DOHH2 (cell line): ENCODE measurements around the gene FRAS1.

ENCODE experiments used
- H3F3A ChIP-seq: fragments of 200-600 bp; sonication (generic), shearing (Covaris generic); 2 replicates; pipeline ENCODE4 v1.6.0; 2016; ENCODE audit warnings: antibody characterized with exemption, mild to moderate bottlenecking; ENCODE audit not compliant: control insufficient read depth, insufficient read depth
- H3K27ac ChIP-seq: fragments of 200-600 bp; sonication (generic); 2 replicates; pipeline ENCODE4 v1.5.1; 2014; ENCODE audit warnings: low read depth, mild to moderate bottlenecking, low read length, moderate library complexity
- H3K27me3 ChIP-seq: fragments of 200-600 bp; sonication (generic); 2 replicates; pipeline ENCODE4 v1.6.1; 2014; ENCODE audit warnings: mild to moderate bottlenecking, low read length, mixed read lengths; ENCODE audit not compliant: control insufficient read depth
- H3K36me3 ChIP-seq: fragments of 200-600 bp; sonication (generic); 2 replicates; pipeline ENCODE4 v1.6.1; 2014; ENCODE audit warnings: mild to moderate bottlenecking, low read length, moderate library complexity, mixed read lengths; ENCODE audit not compliant: control insufficient read depth
- H3K4me1 ChIP-seq: fragments of 200-600 bp; sonication (generic); 2 replicates; pipeline ENCODE4 v1.6.1; 2014; ENCODE audit warnings: mild to moderate bottlenecking, low read length, mixed read lengths; ENCODE audit not compliant: control insufficient read depth
- H3K4me2 ChIP-seq: fragments of 200-600 bp; sonication (generic); 2 replicates; pipeline ENCODE4 v1.6.0; 2014; ENCODE audit warnings: mild to moderate bottlenecking, low read length, moderate library complexity
- H3K4me3 ChIP-seq: fragments of 200-600 bp; sonication (generic); 2 replicates; pipeline ENCODE4 v1.5.1; 2014; ENCODE audit warnings: mild to moderate bottlenecking, low read length, mixed read lengths
- H3K79me2 ChIP-seq: fragments of 200-600 bp; sonication (generic); 2 replicates; pipeline ENCODE4 v1.6.1; 2014; ENCODE audit warnings: mild to moderate bottlenecking, low read length, mixed read lengths; ENCODE audit not compliant: control insufficient read depth
- H3K9me2 ChIP-seq: fragments of 200-600 bp; sonication (generic); replicated peaks from 2 replicates; pipeline ENCODE4 v1.6.1; 2014; ENCODE audit warnings: mild to moderate bottlenecking, low read length, mixed read lengths; ENCODE audit not compliant: control insufficient read depth
- H3K9me3 ChIP-seq: fragments of 200-600 bp; sonication (generic); 2 replicates; pipeline ENCODE4 v1.6.1; 2014; ENCODE audit warnings: antibody characterized with exemption, low read length, mixed read lengths; ENCODE audit not compliant: control insufficient read depth, insufficient read depth
- H4K20me1 ChIP-seq: fragments of 200-600 bp; sonication (generic); 2 replicates; pipeline ENCODE4 v1.6.0; 2014; ENCODE audit warnings: low read depth, mild to moderate bottlenecking, antibody characterized with exemption, low read length, moderate library complexity; ENCODE audit not compliant: control insufficient read depth, insufficient read depth
- EZH2phosphoT487 ChIP-seq: fragments of 200-600 bp; sonication (generic); IDR thresholded peaks from 2 replicates; pipeline ENCODE4 v1.6.1; 2017; ENCODE audit warnings: borderline replicate concordance, mild to moderate bottlenecking, antibody characterized with exemption, low read length, moderate library complexity, mixed read lengths
- TF ChIP-seq, protein P1 (sequence below): fragments of 200-600 bp; sonication (generic); IDR thresholded peaks from one replicate; pipeline ENCODE4 v1.5.1; 2014; ENCODE audit warnings: antibody characterized with exemption, mild to moderate bottlenecking, low read depth, low read length; ENCODE audit not compliant: poor library complexity, severe bottlenecking

Gene FRAS1

GRCh38 chr4:78129383-78130108, 72.4 kb downstream of the FRAS1 start:
- Histone ChIP-seq H4K20me1 (no peaks in the 10 kb centered on the region), H3K9me2 (no peaks in the 10 kb centered on the region), H3K4me2 (no peak overlapping the region), H3K79me2 (no peaks in the 10 kb centered on the region), H3K36me3 (no peaks in the 10 kb centered on the region), H3K9me3 (no peaks in the 10 kb centered on the region), H3F3A (no peaks in the 10 kb centered on the region), H3K27me3 (no peaks in the 10 kb centered on the region), H3K4me3 (no peak overlapping the region), H3K4me1 (no peaks in the 10 kb centered on the region), H3K27ac (no peak overlapping the region)
- TF ChIP-seq EZH2phosphoT487: no peak
- TF ChIP-seq, protein P1, sequence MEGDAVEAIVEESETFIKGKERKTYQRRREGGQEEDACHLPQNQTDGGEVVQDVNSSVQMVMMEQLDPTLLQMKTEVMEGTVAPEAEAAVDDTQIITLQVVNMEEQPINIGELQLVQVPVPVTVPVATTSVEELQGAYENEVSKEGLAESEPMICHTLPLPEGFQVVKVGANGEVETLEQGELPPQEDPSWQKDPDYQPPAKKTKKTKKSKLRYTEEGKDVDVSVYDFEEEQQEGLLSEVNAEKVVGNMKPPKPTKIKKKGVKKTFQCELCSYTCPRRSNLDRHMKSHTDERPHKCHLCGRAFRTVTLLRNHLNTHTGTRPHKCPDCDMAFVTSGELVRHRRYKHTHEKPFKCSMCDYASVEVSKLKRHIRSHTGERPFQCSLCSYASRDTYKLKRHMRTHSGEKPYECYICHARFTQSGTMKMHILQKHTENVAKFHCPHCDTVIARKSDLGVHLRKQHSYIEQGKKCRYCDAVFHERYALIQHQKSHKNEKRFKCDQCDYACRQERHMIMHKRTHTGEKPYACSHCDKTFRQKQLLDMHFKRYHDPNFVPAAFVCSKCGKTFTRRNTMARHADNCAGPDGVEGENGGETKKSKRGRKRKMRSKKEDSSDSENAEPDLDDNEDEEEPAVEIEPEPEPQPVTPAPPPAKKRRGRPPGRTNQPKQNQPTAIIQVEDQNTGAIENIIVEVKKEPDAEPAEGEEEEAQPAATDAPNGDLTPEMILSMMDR: no peak

DNA sequence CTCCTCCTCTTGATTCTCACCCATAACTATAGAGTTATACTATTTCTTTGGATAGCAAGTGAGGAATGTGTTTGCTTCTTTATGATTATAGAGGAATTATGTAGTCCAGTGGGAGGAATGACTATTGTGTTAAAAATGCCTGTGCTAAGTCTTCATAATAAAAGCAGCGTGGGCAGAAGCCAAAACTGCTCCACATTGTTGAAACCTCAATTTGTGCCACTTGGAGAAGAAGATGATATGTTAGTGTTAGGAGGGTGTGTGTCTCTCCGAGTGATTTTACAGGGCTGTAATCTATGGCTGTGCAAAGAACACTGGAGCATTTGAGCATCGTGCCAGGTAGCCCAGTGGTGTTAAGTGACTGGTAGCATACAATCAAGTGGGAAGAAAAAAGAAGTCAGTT, 74.3 kb downstream of the FRAS1 start:
- Histone ChIP-seq H3K79me2 (no peaks in the 10 kb centered on the region), H4K20me1 (no peaks in the 10 kb centered on the region), H3K4me2 (no peak overlapping the region), H3K4me1 (no peaks in the 10 kb centered on the region), H3K36me3 (no peaks in the 10 kb centered on the region), H3F3A (no peaks in the 10 kb centered on the region), H3K27ac (no peak overlapping the region), H3K27me3 (no peaks in the 10 kb centered on the region), H3K4me3 (no peak overlapping the region), H3K9me2 (no peaks in the 10 kb centered on the region), H3K9me3 (no peaks in the 10 kb centered on the region)
- TF ChIP-seq, protein P1: no peak
- no peak for TF ChIP-seq EZH2phosphoT487

- no peaks in the 10 kb centered on the region for H3K9me2 ChIP-seq
- H3F3A ChIP-seq: no peaks in the 10 kb centered on the region
- H3K4me3 ChIP-seq: no peak overlapping the region
- H3K4me1 ChIP-seq: no peaks in the 10 kb centered on the region
- no peak overlapping the region for H3K4me2 ChIP-seq
- H3K9me3 ChIP-seq: no peaks in the 10 kb centered on the region
- TF ChIP-seq, protein P1: no peak
- TF ChIP-seq EZH2phosphoT487: no peak
- H4K20me1 ChIP-seq: no peaks in the 10 kb centered on the region
- no peaks in the 10 kb centered on the region for H3K27me3 ChIP-seq
- H3K27ac ChIP-seq: no peak overlapping the region
- no peaks in the 10 kb centered on the region for H3K79me2 ChIP-seq
- H3K36me3 ChIP-seq: no peaks in the 10 kb centered on the region
These were observed 79.3 kb downstream of the FRAS1 start for GRCh38 chr4:78136109-78137081.
